Stimulated activated CD8-positive, alpha-beta memory T cell treated with anti-CD3 and anti-CD28 coated beads, Interleukin-12 subunit alpha, Interleukin-12 subunit beta, amount 100 ng/mL, for 1 hour (primary cell): ENCODE data around the gene MEPCE.

ENCODE experiments used
- DNase-seq: peaks from one replicate; pipeline ENCODE4 v3.0.0-alpha.2; 2020; ENCODE audit warnings: low read depth

Gene MEPCE

DNA sequence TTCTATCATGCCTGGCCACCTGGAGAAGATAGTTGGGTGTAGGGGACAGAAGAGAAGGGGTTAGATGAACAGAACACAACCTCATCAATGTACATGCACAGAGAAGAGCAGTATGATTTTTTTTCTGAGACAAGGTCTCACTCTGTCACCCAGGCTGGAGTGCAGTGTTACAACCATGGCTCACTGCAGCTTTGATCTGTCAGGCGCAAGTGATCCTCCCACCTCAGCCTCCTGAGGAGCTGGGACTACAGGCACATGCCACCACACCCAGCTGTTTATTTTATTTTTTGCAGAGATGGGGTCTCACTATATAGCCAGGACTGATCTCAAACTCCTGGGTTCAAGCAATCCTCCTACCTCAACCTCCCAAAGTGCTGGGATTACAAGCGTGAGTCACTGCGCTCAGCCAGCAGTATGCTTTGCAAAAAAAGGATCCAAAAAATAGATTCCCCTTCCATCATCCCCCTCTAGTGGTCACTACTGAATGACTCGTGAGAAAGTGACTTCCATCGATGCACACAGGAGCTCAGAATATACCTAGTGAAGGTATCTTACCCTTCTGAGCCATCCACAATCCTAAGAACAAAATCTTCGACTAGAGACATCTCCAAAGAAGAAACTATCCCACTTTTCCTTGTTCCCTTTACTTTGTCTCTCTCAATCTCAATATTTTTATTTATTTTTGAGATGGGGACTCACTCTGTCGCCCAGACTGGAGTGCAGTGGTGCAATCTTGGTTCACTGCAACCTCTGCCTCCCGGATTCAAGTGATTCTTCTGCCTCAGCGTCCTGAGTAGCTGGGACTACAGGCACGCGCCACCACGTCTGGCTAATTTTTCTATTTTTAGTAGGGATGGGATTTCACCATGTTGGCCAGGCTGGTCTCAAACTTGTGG is 22.1 kb upstream of the MEPCE start:
- no peak for DNase-seq

GRCh38 chr7:100411101-100411500 is 18.5 kb upstream of the MEPCE start:
- no peak for DNase-seq

DNA sequence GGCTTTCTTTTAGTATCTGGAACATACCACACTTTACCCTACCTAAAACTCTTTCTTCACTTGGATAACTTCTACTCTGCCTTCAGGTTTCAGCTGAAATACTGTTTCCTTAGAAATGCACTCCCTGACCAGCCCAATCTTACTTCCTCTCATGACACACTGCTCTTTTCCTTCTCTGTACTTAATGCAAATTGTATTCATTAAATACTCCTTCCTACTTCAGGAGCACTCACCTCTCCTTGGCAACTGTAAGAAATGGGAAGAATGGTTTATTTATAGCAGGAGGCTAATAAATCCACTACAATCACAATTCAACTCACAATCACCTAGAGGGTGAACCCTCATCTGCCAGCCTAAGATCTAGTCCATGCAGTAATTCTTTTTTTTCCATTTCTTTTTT is 16.3 kb upstream of the MEPCE start:
- no peak for DNase-seq

DNA sequence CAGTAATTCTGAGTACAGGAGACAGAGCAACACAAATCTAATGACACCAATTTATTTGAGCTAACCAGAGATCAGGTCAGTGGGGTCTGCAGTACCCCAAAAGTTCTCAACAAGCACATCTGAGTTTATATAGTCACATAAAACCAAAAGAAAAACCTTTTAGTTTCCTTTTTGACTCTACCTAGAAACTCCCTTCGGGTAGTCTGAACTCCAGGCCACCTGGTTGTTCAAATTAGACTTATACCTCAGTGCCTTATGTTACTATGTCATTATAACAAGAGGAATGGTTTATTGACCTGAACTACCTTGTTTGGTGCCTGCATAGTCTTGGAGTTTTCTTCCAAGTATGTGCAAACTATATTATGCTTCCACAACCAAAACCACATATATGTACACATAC is 15.7 kb upstream of the MEPCE start:
- no peak for DNase-seq

DNA sequence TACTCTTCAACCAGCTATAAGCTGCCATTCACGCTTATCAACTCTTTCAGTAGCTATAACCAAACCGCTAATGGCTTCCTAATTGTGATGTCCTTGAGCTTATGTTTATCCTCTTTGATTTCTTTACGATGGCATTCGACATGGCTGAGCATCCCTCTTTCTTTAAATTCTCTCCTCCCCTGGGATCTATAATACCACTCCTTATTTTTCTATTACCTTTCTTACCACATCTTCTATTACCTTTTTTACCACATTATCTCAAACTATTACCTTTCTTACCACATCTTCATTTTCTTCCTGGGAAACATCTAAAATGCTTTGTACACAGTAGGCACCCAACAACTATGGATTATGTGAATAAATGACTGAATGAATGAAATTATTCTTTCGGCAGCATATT is 14.2 kb upstream of the MEPCE start:
- DNase-seq: no peak

DNA sequence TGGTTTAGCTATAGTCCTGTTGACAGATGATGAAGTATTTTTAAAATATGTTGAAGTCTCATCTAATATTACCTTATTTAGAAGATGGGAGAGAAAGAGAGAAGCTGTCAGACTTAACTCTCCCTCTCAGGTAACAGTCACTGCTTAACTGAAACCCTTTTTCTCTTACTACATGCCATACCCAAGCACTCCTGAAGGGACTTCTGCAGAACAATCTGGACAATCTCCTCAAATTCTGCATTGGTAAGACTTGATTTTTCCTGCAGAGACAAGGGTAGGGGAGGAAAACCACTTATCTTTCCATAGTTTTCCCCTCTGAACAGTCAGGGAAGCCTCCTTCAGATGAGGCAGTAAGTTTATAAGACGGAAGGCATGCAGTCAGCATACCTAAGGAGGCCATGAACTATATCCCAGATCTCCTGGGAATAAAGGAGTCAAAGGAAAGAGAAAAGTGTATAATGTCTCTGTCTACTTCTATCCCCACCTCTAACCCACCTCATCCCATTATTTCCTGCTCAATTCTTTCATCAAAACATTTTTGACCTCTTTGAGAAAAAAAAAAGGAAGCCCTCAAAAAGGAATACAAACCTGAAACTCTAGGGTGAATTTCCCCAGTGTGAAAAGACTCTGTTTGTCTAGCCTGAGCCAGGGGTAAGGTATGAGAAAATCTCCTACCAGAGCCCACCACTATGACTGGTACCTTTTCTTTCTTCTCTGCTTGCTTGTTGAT is 10.5 kb upstream of the MEPCE start:
- DNase-seq: no peak

DNA sequence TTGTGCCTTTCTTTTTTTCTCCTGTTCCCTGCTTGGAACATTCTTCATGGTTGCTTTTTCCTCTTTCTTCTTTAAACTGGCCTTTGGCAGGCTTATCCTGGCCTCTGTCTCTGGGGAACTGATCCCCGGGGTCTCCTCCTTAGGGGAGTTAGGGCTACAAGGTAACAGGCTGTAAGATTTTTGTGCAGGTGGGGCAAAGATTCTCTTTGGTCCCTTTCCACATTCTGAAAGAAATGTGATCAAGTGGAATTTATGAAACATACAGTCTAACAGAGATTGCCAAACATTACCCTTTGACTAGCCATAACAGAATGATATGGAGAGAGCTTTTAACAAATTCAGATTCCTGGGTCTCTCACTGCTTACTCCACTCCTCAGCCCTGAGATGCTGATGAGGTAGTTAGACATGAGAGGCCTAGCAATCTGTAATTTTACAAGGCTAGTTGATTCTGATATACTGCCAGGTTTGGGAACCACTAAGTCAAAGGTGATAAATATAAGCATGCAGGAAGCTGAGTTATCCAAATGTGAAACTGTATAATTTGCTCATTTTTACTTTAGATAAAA is 9.9 kb upstream of the MEPCE start:
- no peak for DNase-seq

- DNase-seq: no peak
Observed at GRCh38 chr7:100423315-100423714, 6.3 kb upstream of the MEPCE start.

- DNase-seq: no peak
Observed at GRCh38 chr7:100425347-100425746, 4.3 kb upstream of the MEPCE start.

DNA sequence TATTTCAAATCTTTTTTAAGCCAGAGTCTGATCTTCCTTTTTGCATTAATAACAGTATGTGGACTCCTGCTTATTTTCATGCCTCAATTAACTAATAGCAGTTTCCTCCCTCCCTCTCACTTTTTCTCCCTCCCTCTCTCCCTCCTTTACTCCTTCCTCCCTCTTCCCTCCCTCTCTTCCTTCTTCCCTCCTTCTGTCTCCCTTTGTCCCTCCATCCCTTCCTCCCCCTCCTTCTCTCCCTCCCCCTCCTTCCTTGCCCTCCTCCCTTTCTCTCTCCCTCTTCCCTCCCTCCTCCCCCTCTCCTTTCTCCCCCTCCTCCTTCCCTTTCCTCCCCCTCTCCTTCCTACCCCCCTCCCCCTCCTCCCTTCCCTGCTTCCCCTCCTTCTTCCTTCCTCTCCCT is 3.1 kb upstream of the MEPCE start:
- no peak for DNase-seq

DNA sequence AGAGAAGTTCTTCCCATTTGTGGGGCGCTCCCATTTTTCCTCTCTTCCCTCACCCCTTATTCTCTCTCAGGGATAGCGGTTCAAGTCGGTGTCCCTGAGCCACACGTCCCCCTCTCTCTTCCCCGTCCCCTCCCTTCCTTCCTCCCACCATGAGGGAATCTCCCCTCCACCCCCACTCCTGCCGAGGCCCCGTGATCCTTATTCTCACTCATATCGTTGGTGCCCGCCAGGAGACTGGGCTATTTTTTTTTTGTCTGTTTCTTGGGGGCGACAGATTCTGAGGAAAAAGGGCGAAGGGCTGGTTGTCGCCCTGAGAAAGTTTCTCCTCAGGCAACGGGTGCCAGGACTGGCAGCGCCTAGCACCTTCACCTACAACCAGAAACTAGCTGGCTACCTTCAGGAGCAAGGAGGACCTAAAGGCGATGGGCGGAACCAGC is 1.9 kb upstream of the MEPCE start:
- DNase-seq: no peak

GRCh38 chr7:100428199-100428966 is 1.2 kb upstream of the MEPCE start, which contains the start of gene ZCWPW1:
TSS of gene ZCWPW1 (minus strand) at chr7:100428703. CDS start at chr7:100420649, 8,054 bp downstream.
- DNase-seq: peak; percentile 95

- DNase-seq: peak; percentile 100
Observed at GRCh38 chr7:100428967-100429636, 529 bp upstream of the MEPCE start.

GRCh38 chr7:100430493-100431285 is 1.1 kb downstream of the MEPCE start:
- no peak for DNase-seq

DNA sequence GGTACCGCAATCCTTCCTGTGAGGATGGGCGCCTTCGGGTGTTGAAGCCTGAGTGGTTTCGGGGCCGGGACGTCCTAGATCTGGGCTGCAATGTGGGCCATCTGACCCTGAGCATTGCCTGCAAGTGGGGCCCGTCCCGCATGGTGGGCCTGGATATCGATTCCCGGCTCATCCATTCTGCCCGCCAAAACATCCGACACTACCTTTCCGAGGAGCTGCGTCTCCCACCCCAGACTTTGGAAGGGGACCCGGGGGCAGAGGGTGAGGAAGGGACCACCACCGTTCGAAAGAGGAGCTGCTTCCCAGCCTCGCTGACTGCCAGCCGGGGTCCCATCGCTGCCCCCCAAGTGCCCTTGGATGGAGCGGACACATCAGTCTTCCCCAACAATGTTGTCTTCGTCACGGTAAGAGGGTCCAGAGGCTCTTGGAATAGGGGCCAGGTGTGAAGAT is 1.7 kb downstream of the MEPCE start:
- no peak for DNase-seq

GRCh38 chr7:100432053-100432452 is 2.4 kb downstream of the MEPCE start:
- no peak for DNase-seq

- no peak for DNase-seq
Observed at GRCh38 chr7:100432621-100433275, 3.1 kb downstream of the MEPCE start.

DNA sequence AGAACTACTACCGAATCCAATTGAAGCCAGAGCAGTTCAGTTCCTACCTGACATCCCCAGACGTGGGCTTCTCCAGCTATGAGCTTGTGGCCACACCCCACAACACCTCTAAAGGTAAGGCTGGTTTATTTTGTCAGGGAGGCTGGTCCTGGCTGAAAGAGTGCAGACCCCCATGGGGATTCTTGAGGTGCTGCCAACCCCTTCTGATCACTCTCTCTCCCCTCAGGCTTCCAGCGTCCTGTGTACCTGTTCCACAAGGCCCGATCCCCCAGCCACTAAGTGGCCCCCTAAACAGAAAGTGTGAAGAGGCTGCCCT is 3.6 kb downstream of the MEPCE start:
- no peak for DNase-seq

DNA sequence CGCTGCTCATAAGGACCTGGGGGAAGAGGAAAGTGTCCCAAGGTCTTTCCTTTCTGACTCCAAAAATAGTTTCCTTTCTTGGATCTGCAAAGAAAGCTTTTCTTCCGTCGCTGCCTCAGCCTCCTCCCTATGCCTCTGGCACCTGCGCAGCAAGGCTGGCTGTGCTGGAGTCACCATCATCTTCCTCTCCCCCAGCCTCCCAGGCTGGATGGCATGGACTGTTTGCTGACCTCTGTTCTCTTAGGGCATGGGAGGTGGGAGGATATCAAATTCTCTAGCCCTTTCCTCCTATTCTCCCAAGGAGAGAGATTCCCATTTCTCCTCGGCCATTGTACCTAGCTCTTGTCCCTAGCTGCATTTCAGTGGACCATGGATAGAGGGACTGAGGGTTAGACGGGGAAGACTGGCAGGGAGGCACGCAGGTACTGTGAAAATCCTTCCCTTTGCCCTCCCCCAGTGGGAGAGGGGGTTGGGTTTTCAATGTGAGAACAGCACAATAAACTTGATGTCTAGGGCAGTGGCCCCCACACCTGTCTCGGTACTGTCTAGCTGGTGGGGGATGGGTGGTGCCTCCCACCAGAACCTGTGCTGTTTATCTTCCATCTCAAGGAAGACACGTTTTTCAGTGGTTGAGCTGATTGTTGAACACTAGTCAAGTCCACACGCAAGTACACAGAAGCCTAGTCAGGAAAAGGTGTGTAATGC is 4.1 kb downstream of the MEPCE start:
- DNase-seq: no peak
